H1 (cell line): ENCODE data around the gene SLX1A. TPM values are rescaled to one million over a fixed set of nuclear protein-coding genes. Genes with fewer than 3 reads are reported as not detected.

Experiments used
- CTCF ChIA-PET: fragments of 300-600 bp; sonication (Branson Sonifier 250); formaldehyde crosslinking; loops from one replicate; lab custom pipeline; 2021; ENCODE audit not compliant: partially characterized antibody; lab: Charles Lee
- POLR2A ChIA-PET: fragments of 300-600 bp; sonication (Branson Sonifier 250); formaldehyde crosslinking; loops from one replicate; lab custom pipeline; 2021; ENCODE audit warnings: inconsistent platforms; ENCODE audit not compliant: partially characterized antibody; lab: Charles Lee
- DNase-seq, 2 experiments: peaks; one replicate each; pipeline versions ENCODE4 v3.0.0 to v3.0.0-alpha.2; 2010 to 2022; ENCODE audit warnings: low spot score in 2 of 2, low read depth in 1 of 2, mixed read lengths in 1 of 2
- FAIRE-seq: peaks from 2 replicates; lab custom pipeline; 2011; peaks lifted over from hg19 to GRCh38; lab: Jason Lieb, UNC
- H2AFZ ChIP-seq: 2 replicates; pipeline ENCODE4 v1.8.1; 2012; ENCODE audit warnings: low read length, inconsistent platforms
- H2AK5ac ChIP-seq: 2 replicates; pipeline ENCODE4 v1.6.1; 2013; ENCODE audit warnings: low read depth, low read length
- H2BK120ac ChIP-seq: replicated peaks from 2 replicates; pipeline ENCODE3; 2013; ENCODE audit warnings: low read depth, low read length, inconsistent platforms
- H2BK12ac ChIP-seq: 2 replicates; pipeline ENCODE4 v1.6.1; 2013; ENCODE audit warnings: low read depth, low read length
- H2BK15ac ChIP-seq: 2 replicates; pipeline ENCODE4 v1.6.1; 2013; ENCODE audit warnings: low read length
- H2BK20ac ChIP-seq: 2 replicates; pipeline ENCODE4 v1.6.1; 2013; ENCODE audit warnings: low read length
- H2BK5ac ChIP-seq: 2 replicates; pipeline ENCODE4 v1.6.1; 2013; ENCODE audit warnings: low read depth, low read length
- H3K14ac ChIP-seq: 2 replicates; pipeline ENCODE4 v1.6.1; 2013; ENCODE audit warnings: inconsistent platforms; ENCODE audit not compliant: insufficient read length
- H3K18ac ChIP-seq: 2 replicates; pipeline ENCODE4 v1.6.1; 2013; ENCODE audit warnings: low read length; ENCODE audit errors: extremely low read depth
- H3K23ac ChIP-seq: 2 replicates; pipeline ENCODE4 v1.6.1; 2013; ENCODE audit warnings: inconsistent platforms; ENCODE audit not compliant: insufficient read length
- H3K23me2 ChIP-seq: 2 replicates; pipeline ENCODE4 v1.6.1; 2013; ENCODE audit warnings: low read depth, low read length
- H3K27ac ChIP-seq: 2 replicates; pipeline ENCODE4 v1.6.1; 2011; ENCODE audit warnings: low read depth, low read length, inconsistent platforms
- H3K27me3 ChIP-seq, 4 experiments: replicated peaks in 1 of 4; 1 replicate in 1 of 4; 2 replicates in 3 of 4; pipeline versions ENCODE4 v1.6.1 to v1.8.1; 2011 to 2013; ENCODE audit warnings: low read length in 3 of 4, mild to moderate bottlenecking in 3 of 4, inconsistent platforms in 2 of 4, mixed read lengths in 2 of 4, moderate library complexity in 1 of 4; ENCODE audit not compliant: control insufficient read depth in 3 of 4, insufficient read depth in 3 of 4; ENCODE audit errors: extremely low read depth in 1 of 4
- H3K36me3 ChIP-seq, 4 experiments: 2 replicates each; pipeline versions ENCODE4 v1.6.1 to v1.8.1; 2011 to 2013; ENCODE audit warnings: mild to moderate bottlenecking in 4 of 4, low read length in 3 of 4, moderate library complexity in 2 of 4, control low read depth in 1 of 4, inconsistent platforms in 1 of 4; ENCODE audit not compliant: insufficient read depth in 4 of 4, control insufficient read depth in 2 of 4
- H3K4ac ChIP-seq: replicated peaks from 2 replicates; pipeline ENCODE3; 2013; ENCODE audit warnings: low read length, low read depth, mixed read lengths, inconsistent platforms; ENCODE audit not compliant: insufficient read length
- H3K4me1 ChIP-seq, 4 experiments: replicated peaks in 1 of 4; 1 replicate in 1 of 4; 2 replicates in 3 of 4; pipeline versions ENCODE4 v1.6.1 to v1.8.1; 2011 to 2013; ENCODE audit warnings: low read length in 3 of 4, inconsistent platforms in 2 of 4, mixed read lengths in 1 of 4; ENCODE audit not compliant: insufficient read depth in 4 of 4, control insufficient read depth in 3 of 4
- H3K4me2 ChIP-seq, 2 experiments: 2 replicates each; pipeline versions ENCODE4 v1.6.1 to v1.8.1; 2011 to 2013; ENCODE audit warnings: low read depth in 2 of 2, low read length in 2 of 2, control low read depth in 1 of 2, inconsistent platforms in 1 of 2, mild to moderate bottlenecking in 1 of 2; ENCODE audit not compliant: insufficient read depth in 1 of 2
- H3K4me3 ChIP-seq, 4 experiments: fragments of 200-600, 300-600 bp in 1 of 4; sonication (generic), shearing (Covaris generic), sonication (Bioruptor Twin) in 1 of 4; 2 replicates each; pipeline versions ENCODE4 v1.5.1 to v1.8.1; 2011 to 2016; ENCODE audit warnings: low read length in 4 of 4, low read depth in 3 of 4, control low read depth in 2 of 4, inconsistent platforms in 2 of 4, mild to moderate bottlenecking in 2 of 4, mixed read lengths in 1 of 4, moderate library complexity in 1 of 4; ENCODE audit not compliant: insufficient read depth in 2 of 4; ENCODE audit errors: extremely low read depth in 1 of 4
- H3K56ac ChIP-seq: replicated peaks from 2 replicates; pipeline ENCODE3; 2013; ENCODE audit warnings: low read depth, mild to moderate bottlenecking, mixed read lengths, low read length, inconsistent platforms; ENCODE audit not compliant: insufficient read length
- H3K79me1 ChIP-seq: 2 replicates; pipeline ENCODE4 v1.6.1; 2013; ENCODE audit warnings: low read depth, low read length, control low read depth
- H3K79me2 ChIP-seq, 2 experiments: 2 replicates each; pipeline versions ENCODE4 v1.6.1 to v1.8.1; 2012 to 2013; ENCODE audit warnings: low read length in 2 of 2, mild to moderate bottlenecking in 2 of 2, inconsistent platforms in 1 of 2; ENCODE audit not compliant: insufficient read depth in 2 of 2, control insufficient read depth in 1 of 2
- H3K9ac ChIP-seq, 4 experiments: replicated peaks in 1 of 4; 1 replicate in 1 of 4; 2 replicates in 3 of 4; pipeline versions ENCODE4 v1.6.1 to v1.8.1; 2011 to 2013; ENCODE audit warnings: low read depth in 3 of 4, low read length in 3 of 4, control low read depth in 2 of 4, mild to moderate bottlenecking in 2 of 4, moderate library complexity in 2 of 4, inconsistent platforms in 1 of 4; ENCODE audit errors: extremely low read depth in 1 of 4
- H3K9me3 ChIP-seq, 2 experiments: 2 replicates each; pipeline versions ENCODE4 v1.6.1 to v1.8.1; 2012 to 2013; ENCODE audit warnings: mild to moderate bottlenecking in 2 of 2, moderate library complexity in 2 of 2, control low read depth in 1 of 2, inconsistent platforms in 1 of 2, low read depth in 1 of 2, low read length in 1 of 2, mixed read lengths in 1 of 2; ENCODE audit not compliant: insufficient read depth in 2 of 2
- H4K20me1 ChIP-seq, 2 experiments: replicated peaks in 1 of 2; 2 replicates each; pipeline versions ENCODE3 to v1.8.1; 2011 to 2013; ENCODE audit warnings: inconsistent platforms in 2 of 2, low read length in 2 of 2, mild to moderate bottlenecking in 1 of 2; ENCODE audit not compliant: insufficient read depth in 2 of 2, control insufficient read depth in 1 of 2
- H4K5ac ChIP-seq: 2 replicates; pipeline ENCODE4 v1.6.1; 2013; ENCODE audit warnings: low read length, low read depth, mixed read lengths, inconsistent platforms; ENCODE audit not compliant: insufficient read length
- H4K8ac ChIP-seq: 2 replicates; pipeline ENCODE4 v1.8.0; 2013; ENCODE audit warnings: mild to moderate bottlenecking, moderate library complexity, low read length, inconsistent platforms; ENCODE audit not compliant: insufficient read depth; ENCODE audit errors: extremely low read depth
- H4K91ac ChIP-seq: replicated peaks from 2 replicates; pipeline ENCODE3; 2013; ENCODE audit warnings: low read length, mixed read lengths, inconsistent platforms; ENCODE audit not compliant: insufficient read length
- ASH2L ChIP-seq: fragments of 200-600, 300-600 bp; sonication (generic); IDR thresholded peaks from one replicate; pipeline ENCODE4 v1.7.1; 2017; ENCODE audit warnings: low read length
- BRCA1 ChIP-seq: IDR thresholded peaks from 2 replicates; pipeline ENCODE4 v1.6.1; 2012; ENCODE audit warnings: low read depth, low read length, improper control_type of control experiment
- EGR1 ChIP-seq: IDR thresholded peaks from 2 replicates; pipeline ENCODE4 v1.6.1; 2011; ENCODE audit warnings: low read depth, low read length, borderline replicate concordance
- HDAC6 ChIP-seq: IDR thresholded peaks from one replicate; pipeline ENCODE4 v1.7.1; 2012; ENCODE audit warnings: low read depth, mild to moderate bottlenecking, inconsistent platforms, low read length, moderate library complexity
- POLR2AphosphoS5 ChIP-seq: IDR thresholded peaks from 2 replicates; pipeline ENCODE4 v1.6.1; 2011; ENCODE audit warnings: low read depth, low read length
- RBBP5 ChIP-seq: IDR thresholded peaks from 2 replicates; pipeline ENCODE4 v1.7.1; 2012; ENCODE audit warnings: low read depth, mild to moderate bottlenecking, inconsistent platforms, low read length, moderate library complexity, borderline replicate concordance
- RXRA ChIP-seq: IDR thresholded peaks from 2 replicates; pipeline ENCODE4 v1.6.1; 2011; ENCODE audit warnings: low read depth, mild to moderate bottlenecking, low read length, moderate library complexity; ENCODE audit not compliant: insufficient read depth
- SIN3A ChIP-seq, 2 experiments: IDR thresholded peaks in 1 of 2; conservative IDR thresholded peaks in 1 of 2; 2 replicates each; pipeline ENCODE4 v1.6.1; 2011 to 2012; ENCODE audit warnings: low read length in 2 of 2, improper control_type of control experiment in 1 of 2, low read depth in 1 of 2, mild to moderate bottlenecking in 1 of 2
- SIRT6 ChIP-seq: IDR thresholded peaks from one replicate; pipeline ENCODE4 v1.7.1; 2012; ENCODE audit warnings: low read length, inconsistent platforms
- SP4 ChIP-seq: IDR thresholded peaks from 2 replicates; pipeline ENCODE4 v1.6.1; 2012; ENCODE audit warnings: low read length, inconsistent platforms
- TBP ChIP-seq: IDR thresholded peaks from 2 replicates; pipeline ENCODE4 v1.6.1; 2011; ENCODE audit warnings: low read depth, low read length, improper control_type of control experiment
- TEAD4 ChIP-seq: IDR thresholded peaks from 2 replicates; pipeline ENCODE4 v1.6.1; 2012; ENCODE audit warnings: low read depth, low read length, inconsistent platforms, mixed read lengths
- YY1 ChIP-seq: IDR thresholded peaks from 2 replicates; pipeline ENCODE4 v1.6.1; 2011; ENCODE audit warnings: low read depth, mild to moderate bottlenecking, low read length
- WGBS, 2 experiments: shearing (Covaris generic) in 1 of 2; methylation state at CpG; one replicate each; pipeline versions ENCODE4 v1.1.6 to v1.1.7; 2013 to 2015; ENCODE audit warnings: low lambda C conversion rate in 2 of 2, mixed read lengths in 2 of 2, inconsistent platforms in 1 of 2, low coverage in 1 of 2, missing lambda C conversion rate in 1 of 2; ENCODE audit not compliant: insufficient replicate concordance in 2 of 2, insufficient coverage in 1 of 2, insufficient read length in 1 of 2; ENCODE audit errors: extremely low coverage in 1 of 2, missing lambda C conversion rate in 1 of 2; 5-methylcytosine and 5-hydroxymethylcytosine counted together
- polyA plus RNA-seq, 7 experiments: library from polyadenylated mRNA; depleted of rRNA in 3 of 7; stranded (reverse) in 5 of 7; unstranded in 2 of 7; fragments of >200 nt in 5 of 7; fragments of 200-250 nt in 2 of 7; gene quantifications; 1 replicate in 5 of 7; 2 replicates in 1 of 7; 4 replicates in 1 of 7; pipeline versions ENCODE4 v1.2.1 to v1.2.3, GENCODE V29; 2011 to 2013; ENCODE audit warnings: missing spikeins in 2 of 7, mixed read lengths in 2 of 7
- total RNA-seq: library from RNA; stranded (reverse); fragmentation: NEBNext Ultra II Directional; extraction: Animal tissue kit (Norgen Biotek cat#: 25700); gene quantifications from 2 replicates; pipeline ENCODE4 v1.2.1, GENCODE V29; 2021
- TF ChIP-seq, protein P1 (sequence below): IDR thresholded peaks from 2 replicates; pipeline ENCODE4 v1.6.1; 2012; ENCODE audit warnings: inconsistent platforms

SLX1A gene
- total and polyA plus RNA-seq, 2 of the 8 experiments (the other 6 are each of a cell fraction or from before 2014, with no cell fraction given): 4.7 to 36.9 TPM

DNA sequence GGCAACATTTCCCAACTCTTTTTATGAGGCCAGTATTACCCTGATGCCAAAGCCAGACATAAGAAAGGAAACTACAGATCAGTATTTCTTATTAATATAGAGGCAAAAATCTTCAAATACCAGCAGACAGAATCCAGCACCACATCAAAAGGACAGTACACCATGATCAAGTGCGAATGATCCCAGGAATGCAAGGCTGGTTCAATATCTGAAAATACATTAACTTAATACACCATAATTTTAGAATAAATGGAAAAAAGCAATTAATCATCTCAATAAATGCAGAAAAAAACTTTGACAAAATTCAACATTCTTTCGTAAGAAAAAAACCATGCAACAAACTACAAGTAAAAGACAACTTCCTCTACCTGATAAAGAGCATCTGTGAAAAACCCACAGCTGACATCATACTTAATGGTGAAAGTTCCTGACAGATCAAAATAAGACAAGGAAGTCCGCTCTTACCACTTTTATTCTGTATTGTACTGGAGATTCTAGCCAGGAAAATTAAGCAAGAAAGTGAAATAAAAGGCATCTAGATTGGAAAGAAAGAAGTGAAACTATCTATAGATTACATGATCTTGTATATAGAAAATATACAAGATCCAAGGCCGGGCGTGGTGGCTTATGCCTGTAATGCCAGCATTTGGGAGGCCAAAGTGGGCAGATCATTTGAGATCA is 44.3 kb upstream of the SLX1A start:
- no peak overlapping the region for H3K27ac ChIP-seq
- no peaks in the 10 kb centered on the region for H3K4me1 ChIP-seq
- no peak overlapping the region for H2BK120ac ChIP-seq
- no peaks in the 10 kb centered on the region for H3K27me3 ChIP-seq
- WGBS, 2 experiments: 86% methylated on average over 5 of the region's 5 CpGs; no CpG with 5 or more reads in 1 of the 2 experiments
- no peak overlapping the region for H3K4ac ChIP-seq
- 0 out of 4 replicates have a peak, but pooled peaks cover 0 to 5% of the 10 kb centered on the region in 2 experiments for H3K9me3 ChIP-seq
- ChIA-PET CTCF (no interaction called here), POLR2A (no interaction called here)
- H3K79me1 ChIP-seq: no peaks in the 10 kb centered on the region
- no peaks in the 10 kb centered on the region for H3K23me2 ChIP-seq
- H3K4me3 ChIP-seq: no peak overlapping the region
- no peak overlapping the region for H3K56ac ChIP-seq
- no peak overlapping the region for H2BK12ac ChIP-seq
- no peak overlapping the region for H2AK5ac ChIP-seq
- no peak overlapping the region for H2BK20ac ChIP-seq
- no peaks in the 10 kb centered on the region for H4K20me1 ChIP-seq
- H3K4me2 ChIP-seq: no peak overlapping the region
- no peak overlapping the region for H4K8ac ChIP-seq
- DNase-seq (no peak), FAIRE-seq (no peak)
- H3K18ac ChIP-seq: no peak overlapping the region
- H2BK5ac ChIP-seq: no peak overlapping the region
- no peak overlapping the region for H4K5ac ChIP-seq
- H3K9ac ChIP-seq: no peak overlapping the region
- H4K91ac ChIP-seq: no peak overlapping the region
- H3K36me3 ChIP-seq: no peaks in the 10 kb centered on the region
- H3K14ac ChIP-seq: no peak overlapping the region
- H3K79me2 ChIP-seq: no peaks in the 10 kb centered on the region
- no peak overlapping the region for H2AFZ ChIP-seq
- no peak overlapping the region for H2BK15ac ChIP-seq
- no peak overlapping the region for H3K23ac ChIP-seq
- TF ChIP-seq EGR1 (no peak), RXRA (no peak), SIN3A (conservative IDR thresholded peaks at IDR 0.05 in 1 of 2, IDR thresholded peaks at IDR 0.05 in 1 of 2; ENCODE audit: low read depth in 1 of 2, low read length in 2 of 2) (no peak), SP4 (no peak), TBP (no peak), RBBP5 (no peak), ASH2L (no peak), SIRT6 (no peak), TEAD4 (no peak), BRCA1 (no peak), YY1 (no peak), HDAC6 (no peak), POLR2AphosphoS5 (no peak)
- TF ChIP-seq, protein P1, sequence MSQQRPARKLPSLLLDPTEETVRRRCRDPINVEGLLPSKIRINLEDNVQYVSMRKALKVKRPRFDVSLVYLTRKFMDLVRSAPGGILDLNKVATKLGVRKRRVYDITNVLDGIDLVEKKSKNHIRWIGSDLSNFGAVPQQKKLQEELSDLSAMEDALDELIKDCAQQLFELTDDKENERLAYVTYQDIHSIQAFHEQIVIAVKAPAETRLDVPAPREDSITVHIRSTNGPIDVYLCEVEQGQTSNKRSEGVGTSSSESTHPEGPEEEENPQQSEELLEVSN: no peak
